RWPE2 (cell line): Measurements from ENCODE around the gene IL17RD.

Experiments
- ATAC-seq: fragments of 200-7000 bp; cut with Tn5 transposase; 3 replicates; pipeline ENCODE4 v1.9.1; 2021; ENCODE audit warnings: low read depth
- DNase-seq: peaks from one replicate; pipeline ENCODE4 v3.0.0-alpha.2; 2020; ENCODE audit warnings: low spot score
- H3K27ac ChIP-seq: fragments of 450-650 bp; 2 replicates; pipeline ENCODE4 v1.5.1; 2017; ENCODE audit warnings: mild to moderate bottlenecking; ENCODE audit not compliant: poor library complexity, severe bottlenecking
- H3K27me3 ChIP-seq: fragments of 250-450 bp; sonication (Bioruptor Pico); 2 replicates; pipeline ENCODE4 v1.5.1; 2021; ENCODE audit warnings: mild to moderate bottlenecking, moderate library complexity; ENCODE audit not compliant: insufficient read depth, poor library complexity, severe bottlenecking
- H3K36me3 ChIP-seq: fragments of 250-450 bp; sonication (Bioruptor Pico); 2 replicates; pipeline ENCODE4 v1.5.1; 2020; ENCODE audit warnings: low read depth, mild to moderate bottlenecking, moderate library complexity
- H3K4me1 ChIP-seq: fragments of 250-450 bp; sonication (Bioruptor Pico); 2 replicates; pipeline ENCODE4 v1.5.1; 2021; ENCODE audit warnings: mild to moderate bottlenecking, moderate library complexity; ENCODE audit not compliant: insufficient read depth, poor library complexity, severe bottlenecking
- H3K4me3 ChIP-seq: fragments of 250-450 bp; sonication (Bioruptor Pico); 2 replicates; pipeline ENCODE4 v1.5.1; 2021; ENCODE audit warnings: mild to moderate bottlenecking, moderate library complexity; ENCODE audit not compliant: severe bottlenecking
- H3K9me3 ChIP-seq: fragments of 250-450 bp; sonication (Bioruptor Pico); 2 replicates; pipeline ENCODE4 v1.5.1; 2021; ENCODE audit warnings: mild to moderate bottlenecking, moderate library complexity; ENCODE audit not compliant: severe bottlenecking
- TF ChIP-seq, protein P1 (sequence below): fragments of 450-650 bp; IDR thresholded peaks from one replicate; pipeline ENCODE4 v1.5.1; 2017; ENCODE audit warnings: mild to moderate bottlenecking, moderate library complexity; ENCODE audit not compliant: poor library complexity, severe bottlenecking

The IL17RD gene

DNA sequence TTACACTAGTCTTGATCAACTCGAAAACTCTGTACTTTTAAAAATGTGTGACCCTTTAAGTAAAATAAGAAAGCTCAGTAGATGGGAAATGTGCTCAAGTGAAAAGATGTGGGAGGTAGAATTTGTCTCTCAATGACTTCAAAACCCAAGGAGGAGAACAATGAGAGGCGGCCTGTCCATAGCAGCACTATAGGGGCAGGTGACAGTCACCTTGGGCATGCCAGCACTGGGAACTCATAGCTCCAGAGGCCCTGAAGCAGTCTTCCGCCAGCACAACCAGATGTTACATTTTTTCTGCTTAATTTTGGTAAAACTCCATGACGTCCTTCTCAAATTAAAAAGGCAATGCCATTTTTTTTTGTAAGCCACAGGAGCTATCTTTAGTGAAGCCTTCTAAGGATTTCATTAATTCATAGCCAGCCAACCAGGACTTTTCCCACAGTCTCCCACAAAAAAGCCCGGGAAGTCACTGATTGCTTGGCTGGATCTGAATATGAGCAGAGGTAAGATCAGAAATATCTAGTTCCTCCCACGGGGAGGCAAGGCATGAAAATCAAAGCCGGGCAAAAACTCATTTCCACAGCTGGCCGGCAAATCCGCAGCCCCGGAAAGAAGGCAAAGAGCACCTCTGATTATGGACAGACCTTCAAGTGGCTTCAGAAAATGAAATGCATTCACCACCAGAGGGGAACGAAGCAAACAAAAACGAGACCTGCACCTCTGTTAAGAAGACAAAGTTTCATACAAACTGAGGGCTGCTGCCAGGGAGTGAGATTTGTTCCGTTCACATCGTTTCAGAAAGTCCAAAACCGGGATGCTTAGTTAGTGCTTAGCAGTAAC is 10.5 kb downstream of the IL17RD start:
- Histone ChIP-seq H3K4me1 (no peaks in the 10 kb centered on the region), H3K4me3 (no peak overlapping the region), H3K36me3 (no peaks in the 10 kb centered on the region), H3K27me3 (no peaks in the 10 kb centered on the region), H3K27ac (no peak overlapping the region), H3K9me3 (no peaks in the 10 kb centered on the region)
- no peak for ATAC-seq
- no peak for DNase-seq
- TF ChIP-seq, protein P1, sequence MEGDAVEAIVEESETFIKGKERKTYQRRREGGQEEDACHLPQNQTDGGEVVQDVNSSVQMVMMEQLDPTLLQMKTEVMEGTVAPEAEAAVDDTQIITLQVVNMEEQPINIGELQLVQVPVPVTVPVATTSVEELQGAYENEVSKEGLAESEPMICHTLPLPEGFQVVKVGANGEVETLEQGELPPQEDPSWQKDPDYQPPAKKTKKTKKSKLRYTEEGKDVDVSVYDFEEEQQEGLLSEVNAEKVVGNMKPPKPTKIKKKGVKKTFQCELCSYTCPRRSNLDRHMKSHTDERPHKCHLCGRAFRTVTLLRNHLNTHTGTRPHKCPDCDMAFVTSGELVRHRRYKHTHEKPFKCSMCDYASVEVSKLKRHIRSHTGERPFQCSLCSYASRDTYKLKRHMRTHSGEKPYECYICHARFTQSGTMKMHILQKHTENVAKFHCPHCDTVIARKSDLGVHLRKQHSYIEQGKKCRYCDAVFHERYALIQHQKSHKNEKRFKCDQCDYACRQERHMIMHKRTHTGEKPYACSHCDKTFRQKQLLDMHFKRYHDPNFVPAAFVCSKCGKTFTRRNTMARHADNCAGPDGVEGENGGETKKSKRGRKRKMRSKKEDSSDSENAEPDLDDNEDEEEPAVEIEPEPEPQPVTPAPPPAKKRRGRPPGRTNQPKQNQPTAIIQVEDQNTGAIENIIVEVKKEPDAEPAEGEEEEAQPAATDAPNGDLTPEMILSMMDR: no peak

DNA sequence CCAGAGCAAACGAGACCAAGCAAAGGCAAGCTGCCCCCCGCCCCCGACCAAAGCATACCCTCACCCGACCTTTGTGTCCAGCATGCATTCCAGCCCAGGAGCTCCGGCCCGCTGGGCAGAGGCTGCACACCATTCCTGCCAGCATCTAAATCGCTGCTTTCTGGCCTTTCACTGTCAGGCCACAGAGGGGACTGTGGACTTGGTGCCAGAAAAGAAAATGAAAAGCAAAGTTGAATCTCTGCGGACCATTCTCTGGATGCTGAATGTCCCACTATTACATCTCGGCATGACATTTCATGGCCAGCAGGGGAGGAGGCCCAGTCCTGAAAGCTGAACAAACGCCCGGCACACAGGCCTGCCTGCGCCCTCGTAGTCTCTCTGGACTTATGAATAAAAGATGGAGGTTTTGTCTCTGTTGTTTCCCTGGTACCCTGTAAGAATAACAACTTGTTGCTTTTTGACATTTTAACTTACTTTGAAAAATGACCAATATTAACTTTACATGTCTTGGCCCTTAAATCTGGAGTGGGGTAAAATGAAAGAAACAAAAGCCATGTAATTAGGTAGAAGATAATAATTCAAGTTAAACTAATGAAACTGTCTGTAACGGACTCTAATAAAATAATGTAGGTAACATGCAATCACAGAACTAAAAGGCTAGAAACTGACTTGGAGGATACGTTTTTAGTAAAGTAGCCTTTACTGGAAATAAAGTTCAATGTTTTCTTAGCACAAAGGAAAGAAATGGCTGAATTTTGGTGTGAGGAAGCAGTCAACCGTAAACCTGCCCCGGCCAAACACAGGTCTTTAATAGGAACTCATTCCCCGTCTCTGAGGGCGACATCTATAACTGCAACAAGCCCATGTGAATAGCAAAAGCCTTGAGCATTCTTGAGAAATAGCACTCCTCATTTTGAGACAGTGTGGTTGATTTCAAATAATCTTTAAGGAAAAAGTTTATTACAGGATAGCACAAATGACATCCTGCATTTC is 12.7 kb downstream of the IL17RD start:
- H3K27ac ChIP-seq: no peak overlapping the region
- TF ChIP-seq, protein P1: no peak
- DNase-seq (no peak), ATAC-seq (no peak)
- H3K4me3 ChIP-seq: no peak overlapping the region
- H3K9me3 ChIP-seq: no peaks in the 10 kb centered on the region
- H3K27me3 ChIP-seq: no peaks in the 10 kb centered on the region
- H3K4me1 ChIP-seq: no peaks in the 10 kb centered on the region
- H3K36me3 ChIP-seq: no peaks in the 10 kb centered on the region

DNA sequence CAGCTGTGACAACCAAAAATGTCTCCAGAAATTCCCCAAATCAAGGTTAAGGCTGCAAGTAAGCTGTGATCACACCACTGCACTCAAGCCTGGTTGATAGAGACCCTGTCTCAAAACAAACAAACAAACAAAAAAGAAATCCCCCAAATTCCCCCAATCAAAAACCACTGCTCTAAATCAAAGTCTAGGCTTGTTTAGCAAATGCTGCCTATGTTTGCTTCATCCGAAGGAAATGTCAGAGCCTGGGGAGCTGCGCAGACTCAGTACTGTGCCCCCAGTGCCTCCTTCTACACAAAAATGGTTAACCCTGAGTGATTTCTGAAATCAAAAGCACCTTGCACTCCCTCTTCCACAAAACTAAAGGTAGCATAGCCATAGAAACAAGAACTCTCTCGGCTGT is 13.4 kb downstream of the IL17RD start:
- Histone ChIP-seq H3K27me3 (no peaks in the 10 kb centered on the region), H3K36me3 (no peaks in the 10 kb centered on the region), H3K4me1 (no peaks in the 10 kb centered on the region), H3K4me3 (no peak overlapping the region), H3K9me3 (no peaks in the 10 kb centered on the region), H3K27ac (no peak overlapping the region)
- no peak for ATAC-seq
- TF ChIP-seq, protein P1: no peak
- DNase-seq: no peak

DNA sequence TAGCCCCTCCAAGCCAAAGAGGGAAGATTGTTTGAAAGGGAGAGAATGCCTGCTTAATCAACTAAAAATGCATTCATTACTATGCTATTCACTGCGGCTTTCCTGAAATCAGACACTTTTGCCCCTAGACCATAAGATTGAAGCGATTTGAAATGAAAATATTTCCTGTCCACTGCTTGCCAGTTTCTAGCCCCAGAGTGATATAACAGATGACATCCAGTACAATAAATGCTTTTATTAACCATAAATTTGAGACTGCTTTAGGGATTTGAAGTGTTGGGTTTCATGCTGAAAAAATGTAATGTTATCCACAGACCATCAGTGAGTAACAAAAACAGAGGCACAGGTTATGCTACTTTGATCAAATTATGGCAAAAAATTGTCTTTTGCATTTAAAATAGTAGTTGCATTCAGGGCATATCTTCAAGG is 14.1 kb downstream of the IL17RD start:
- H3K4me1 ChIP-seq: no peaks in the 10 kb centered on the region
- no peaks in the 10 kb centered on the region for H3K36me3 ChIP-seq
- no peaks in the 10 kb centered on the region for H3K27me3 ChIP-seq
- TF ChIP-seq, protein P1: no peak
- no peak overlapping the region for H3K27ac ChIP-seq
- H3K4me3 ChIP-seq: no peak overlapping the region
- ATAC-seq: no peak
- DNase-seq: no peak
- no peaks in the 10 kb centered on the region for H3K9me3 ChIP-seq
